Measurements from ENCODE around the gene RAD50. TPM values are rescaled to one million over a fixed set of nuclear protein-coding genes. Genes with fewer than 3 reads are reported as not detected.

Gene RAD50
- total and polyA plus RNA-seq, 10 donors = 4.2 to 34.0 (median 25.7) TPM

- H3K27me3 ChIP-seq (replicated peaks in 1 of 7) = no peaks in the 10 kb centered on the region
- H3K4me1 ChIP-seq = peaks cover 0 to 31% (median 7%) of the 10 kb centered on the region in 6 donors
- no peaks in the 10 kb centered on the region for H3K9me3 ChIP-seq
- 84 to 94% (median 91%) methylated on average over 15 of the region's 15 CpGs for WGBS, 5 donors
- DNase-seq = no peak
- H3K27ac ChIP-seq = no peak overlapping the region
- H3K36me3 ChIP-seq = no peaks in the 10 kb centered on the region
- no peak for TF ChIP-seq POLR2AphosphoS5 (IDR thresholded peaks at IDR 0.05)
- TF ChIP-seq POLR2A (IDR thresholded peaks at IDR 0.05) = no peak
- TF ChIP-seq CTCF (IDR thresholded peaks at IDR 0.05 in 8 of 11, conservative IDR thresholded peaks at IDR 0.05 in 3 of 11) = no peak
- intact Hi-C loops (cut with DNase I; ENCODE audit: low total_unique reads) = no loop called here
- no peak overlapping the region for H3K4me3 ChIP-seq
These were observed 121.1 kb downstream of the RAD50 start for GRCh38 chr5:132677682-132678400.

GRCh38 chr5:132678735-132679134 is 122.0 kb downstream of the RAD50 start:
- Histone ChIP-seq H3K4me1 (peaks cover 0 to 31% (median 7%) of the 10 kb centered on the region in 6 donors), H3K27ac (no peak overlapping the region), H3K36me3 (no peaks in the 10 kb centered on the region), H3K27me3 (replicated peaks in 1 of 7) (no peaks in the 10 kb centered on the region), H3K9me3 (no peaks in the 10 kb centered on the region), H3K4me3 (no peak overlapping the region)
- WGBS, 5 donors = 75 to 95% (median 89%) methylated on average over 1 of the region's 1 CpG; no CpG with 5 or more reads in 1 of the 5 donors
- intact Hi-C loops (cut with DNase I; ENCODE audit: low total_unique reads) = no loop called here
- TF ChIP-seq CTCF (IDR thresholded peaks at IDR 0.05 in 8 of 11, conservative IDR thresholded peaks at IDR 0.05 in 3 of 11) (no peak), POLR2A (IDR thresholded peaks at IDR 0.05) (no peak), POLR2AphosphoS5 (IDR thresholded peaks at IDR 0.05) (no peak)
- DNase-seq = no peak

- no peaks in the 10 kb centered on the region for H3K9me3 ChIP-seq
- 92 to 99% (median 95%) methylated on average over 7 of the region's 7 CpGs for WGBS, 5 donors
- DNase-seq = no peak
- H3K4me1 ChIP-seq = peaks cover 0 to 31% (median 7%) of the 10 kb centered on the region in 6 donors
- intact Hi-C loops (cut with DNase I; ENCODE audit: low total_unique reads) = no loop called here
- H3K27ac ChIP-seq = no peak overlapping the region
- no peak overlapping the region for H3K4me3 ChIP-seq
- H3K27me3 ChIP-seq (replicated peaks in 1 of 7) = no peaks in the 10 kb centered on the region
- no peaks in the 10 kb centered on the region for H3K36me3 ChIP-seq
- TF ChIP-seq POLR2A (IDR thresholded peaks at IDR 0.05) (no peak), POLR2AphosphoS5 (IDR thresholded peaks at IDR 0.05) (no peak), CTCF (IDR thresholded peaks at IDR 0.05 in 8 of 11, conservative IDR thresholded peaks at IDR 0.05 in 3 of 11) (no peak)
These were observed 122.4 kb downstream of the RAD50 start for GRCh38 chr5:132679166-132679565.

GRCh38 chr5:132679717-132680380 is 123.1 kb downstream of the RAD50 start:
- peak; percentile 57 for DNase-seq
- Histone ChIP-seq H3K36me3 (no peaks in the 10 kb centered on the region), H3K27ac (no peak overlapping the region), H3K27me3 (replicated peaks in 1 of 7) (no peaks in the 10 kb centered on the region), H3K4me3 (no peak overlapping the region), H3K9me3 (no peaks in the 10 kb centered on the region), H3K4me1 (peaks cover 0 to 27% (median 3%) of the 10 kb centered on the region in 6 donors)
- intact Hi-C loops (cut with DNase I; ENCODE audit: low total_unique reads) = no loop called here
- TF ChIP-seq POLR2AphosphoS5 (IDR thresholded peaks at IDR 0.05) (no peak), POLR2A (IDR thresholded peaks at IDR 0.05) (no peak), CTCF (IDR thresholded peaks at IDR 0.05 in 8 of 11, conservative IDR thresholded peaks at IDR 0.05 in 3 of 11) (no peak)
- WGBS, 5 donors = 94 to 97% (median 95%) methylated on average over 12 to 15 of the region's 15 CpGs

Measured in spleen (tissue), 11 donors.